GM10248 (cell line): ENCODE results near the gene XPO4.

Experiments
- CTCF ChIA-PET: fragments of 300-600 bp; sonication (Branson Sonifier 250); formaldehyde crosslinking; extraction: SDS; loops from one replicate; lab custom pipeline; 2021; ENCODE audit warnings: antibody characterized with exemption; lab: Yijun Ruan, JAX
- POLR2A ChIA-PET: fragments of 350-650 bp; sonication (Branson Sonifier 250); formaldehyde crosslinking; extraction: SDS; loops from one replicate; lab custom pipeline; 2020; ENCODE audit warnings: antibody characterized with exemption; lab: Yijun Ruan, JAX
- DNase-seq: peaks from one replicate; pipeline ENCODE4 v3.0.0; 2012; ENCODE audit errors: extremely low spot score
- CTCF ChIP-seq: IDR thresholded peaks from 2 replicates; pipeline ENCODE4 v1.5.1; 2012; ENCODE audit warnings: mild to moderate bottlenecking, low read depth; ENCODE audit errors: extremely low read depth, missing control alignments, control extremely low read depth

The XPO4 gene

GRCh38 chr13:20799726-20800416 is 102.7 kb downstream of the XPO4 start:
- CTCF ChIA-PET: no interaction called here
- no peak for DNase-seq
- no peak for TF ChIP-seq CTCF
- POLR2A ChIA-PET: no interaction called here

DNA sequence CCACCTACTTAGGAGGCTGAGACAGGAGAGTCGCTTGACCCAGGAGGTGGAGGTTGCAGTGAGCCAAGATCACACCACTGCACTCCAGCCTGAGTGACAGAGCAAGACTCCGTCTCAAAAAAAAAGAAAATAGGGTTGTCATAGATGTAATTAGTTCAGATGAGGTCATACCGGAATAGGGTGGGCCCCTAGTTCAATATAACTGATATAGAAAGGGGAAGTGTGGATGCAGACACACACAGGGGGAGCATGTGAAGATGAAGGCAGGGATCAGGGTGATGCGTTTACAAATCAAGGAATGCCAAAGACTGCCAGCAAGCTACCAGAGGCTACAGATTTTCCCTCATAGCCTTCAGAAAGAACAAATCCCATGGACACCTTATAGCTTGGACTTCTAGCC is 104.5 kb downstream of the XPO4 start:
- TF ChIP-seq CTCF: no peak
- no peak for DNase-seq
- CTCF ChIA-PET: interaction anchor here (1.4 kb wide), 1 partner anchor 11 kb away, joined by 3 read pairs; no protein-coding TSS in a partner anchor
- POLR2A ChIA-PET: no interaction called here

DNA sequence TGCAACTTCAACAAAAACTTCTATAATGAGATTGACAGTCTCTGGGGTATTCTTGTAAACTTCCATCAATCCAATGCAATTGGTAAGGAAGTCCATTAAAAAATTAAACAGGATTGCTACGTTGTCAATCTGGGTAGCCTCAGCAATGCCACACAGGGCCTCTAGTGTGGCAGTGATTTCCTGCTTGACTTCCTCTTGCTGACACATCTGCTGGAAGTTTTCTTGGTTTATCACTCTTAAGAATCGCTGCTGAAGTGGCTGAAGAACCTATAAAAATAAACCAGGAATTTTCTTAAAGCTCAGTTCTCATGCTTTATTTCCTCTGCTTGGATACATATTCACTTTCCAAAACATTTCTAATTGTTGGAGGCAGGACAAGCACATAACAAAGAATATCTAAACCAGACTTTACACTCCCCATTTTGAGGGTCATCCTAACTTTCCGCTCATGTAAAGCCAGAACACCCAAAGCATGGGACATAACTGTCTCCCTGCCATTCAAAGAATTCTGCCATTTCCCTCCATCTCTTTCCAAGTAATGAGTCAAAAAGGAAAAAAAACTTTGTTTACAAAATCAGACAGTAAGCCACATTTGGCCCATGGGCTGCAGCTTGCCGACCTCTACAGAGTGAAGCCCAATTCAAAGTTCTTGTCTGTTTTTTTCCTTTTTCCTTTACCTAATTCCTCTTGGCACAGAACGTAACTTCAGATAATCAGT is 105.6 kb downstream of the XPO4 start:
- no peak for DNase-seq
- CTCF ChIA-PET: interaction anchor here (1.7 kb wide), 1 partner anchor 32 kb away, joined by 4 read pairs; no protein-coding TSS in a partner anchor
- no peak for TF ChIP-seq CTCF
- POLR2A ChIA-PET: no interaction called here

- ChIA-PET POLR2A (no interaction called here), CTCF (no interaction called here)
- TF ChIP-seq CTCF: no peak
- no peak for DNase-seq
Measured at GRCh38 chr13:20789665-20790064, 112.9 kb downstream of the XPO4 start.

DNA sequence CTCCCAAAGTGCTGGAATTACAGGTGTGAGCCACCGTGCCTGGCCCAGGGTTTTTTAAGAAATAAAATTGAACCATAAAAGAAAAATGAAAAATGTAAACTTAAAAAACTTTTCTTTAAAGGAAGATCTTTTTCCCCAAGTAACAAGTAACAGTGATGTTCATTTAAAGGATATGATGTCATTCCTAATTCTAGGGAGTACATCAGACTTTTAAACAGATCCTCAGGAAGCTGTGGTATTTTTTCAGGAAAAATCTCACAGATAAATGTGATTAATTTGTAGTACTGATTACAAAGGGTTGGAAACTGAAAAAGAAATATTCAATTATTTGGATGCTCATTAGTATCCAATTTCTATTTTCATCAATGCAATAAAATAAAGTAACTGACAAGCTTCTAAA is 114.2 kb downstream of the XPO4 start:
- no peak for DNase-seq
- TF ChIP-seq CTCF: no peak
- ChIA-PET POLR2A (no interaction called here), CTCF (interaction anchor here (1.5 to 1.9 kb wide), 3 partner anchors 10 to 30 kb away, joined by 3 to 7 read pairs (median 3); no protein-coding TSS in a partner anchor)

DNA sequence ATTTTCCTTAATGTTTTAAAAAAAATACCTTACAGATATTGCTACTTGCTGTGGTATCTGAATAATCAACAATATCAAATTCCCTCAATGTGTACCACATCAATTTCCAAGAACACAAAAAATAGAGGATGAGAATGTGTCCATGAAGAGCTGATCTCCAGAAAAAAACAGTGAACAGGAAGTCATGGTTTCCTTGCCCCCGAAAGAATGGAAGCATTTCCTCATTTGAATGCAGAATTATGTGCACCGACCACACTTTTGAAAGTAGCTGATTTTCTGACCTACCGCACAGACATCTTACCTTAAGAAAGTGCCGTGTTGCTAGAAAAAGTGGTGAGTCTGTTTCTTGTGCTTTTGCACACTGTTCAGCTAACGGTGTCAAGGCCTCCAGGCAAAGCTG is 115.4 kb downstream of the XPO4 start:
- no peak for TF ChIP-seq CTCF
- POLR2A ChIA-PET: interaction anchor here (1.3 kb wide), 1 partner anchor 13 kb away, joined by 3 read pairs; the partner anchor contains the start of gene EEF1AKMT1
- no peak for DNase-seq
- CTCF ChIA-PET: interaction anchor here (1.2 to 1.9 kb wide), 5 partner anchors 11 to 41 kb away, joined by 3 to 7 read pairs (median 3); no protein-coding TSS in a partner anchor
